NB4 (cell line): ENCODE results near the gene TRIM25.

Experiments used
- DNase-seq: peaks from one replicate; pipeline ENCODE4 v3.0.0; 2010; ENCODE audit warnings: low read depth
- H3K4me3 ChIP-seq: one replicate; pipeline ENCODE4 v1.5.1; 2011; ENCODE audit warnings: mild to moderate bottlenecking, low read depth, low read length, moderate library complexity
- MYC ChIP-seq: IDR thresholded peaks from 2 replicates; pipeline ENCODE4 v1.6.1; 2011; ENCODE audit warnings: low read depth, low read length
- POLR2A ChIP-seq: IDR thresholded peaks from 2 replicates; pipeline ENCODE4 v1.6.1; 2011; ENCODE audit warnings: mild to moderate bottlenecking; ENCODE audit not compliant: insufficient read length; ENCODE audit errors: extremely low read depth
- TF ChIP-seq, protein P1 (sequence below): IDR thresholded peaks from one replicate; pipeline ENCODE4 v1.5.1; 2012; ENCODE audit warnings: low read depth, low read length
- TF ChIP-seq, protein P2 (sequence below): IDR thresholded peaks from 2 replicates; pipeline ENCODE4 v1.6.1; 2011; ENCODE audit warnings: low read depth, low read length

The TRIM25 gene

DNA sequence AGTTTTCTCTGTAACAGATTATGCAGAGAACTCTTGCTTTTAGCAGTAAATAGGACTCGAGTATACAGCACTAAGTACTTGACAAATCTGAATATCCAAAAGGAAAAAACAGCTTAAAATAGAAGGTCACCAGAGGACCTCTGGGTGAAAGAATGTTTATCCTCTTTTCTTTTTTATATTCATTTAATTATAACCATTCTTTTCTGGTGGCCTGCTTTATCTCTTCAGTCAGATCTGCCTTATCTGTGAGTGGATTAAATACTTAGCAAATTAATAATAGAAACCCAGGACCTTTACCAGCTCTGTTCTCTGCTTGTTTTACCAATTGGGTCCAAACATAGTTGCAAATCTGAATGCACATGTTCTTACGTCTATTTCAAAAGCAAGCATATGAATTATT is 71.3 kb downstream of the TRIM25 start:
- no peak for TF ChIP-seq POLR2A
- TF ChIP-seq MYC = no peak
- TF ChIP-seq, protein P1, sequence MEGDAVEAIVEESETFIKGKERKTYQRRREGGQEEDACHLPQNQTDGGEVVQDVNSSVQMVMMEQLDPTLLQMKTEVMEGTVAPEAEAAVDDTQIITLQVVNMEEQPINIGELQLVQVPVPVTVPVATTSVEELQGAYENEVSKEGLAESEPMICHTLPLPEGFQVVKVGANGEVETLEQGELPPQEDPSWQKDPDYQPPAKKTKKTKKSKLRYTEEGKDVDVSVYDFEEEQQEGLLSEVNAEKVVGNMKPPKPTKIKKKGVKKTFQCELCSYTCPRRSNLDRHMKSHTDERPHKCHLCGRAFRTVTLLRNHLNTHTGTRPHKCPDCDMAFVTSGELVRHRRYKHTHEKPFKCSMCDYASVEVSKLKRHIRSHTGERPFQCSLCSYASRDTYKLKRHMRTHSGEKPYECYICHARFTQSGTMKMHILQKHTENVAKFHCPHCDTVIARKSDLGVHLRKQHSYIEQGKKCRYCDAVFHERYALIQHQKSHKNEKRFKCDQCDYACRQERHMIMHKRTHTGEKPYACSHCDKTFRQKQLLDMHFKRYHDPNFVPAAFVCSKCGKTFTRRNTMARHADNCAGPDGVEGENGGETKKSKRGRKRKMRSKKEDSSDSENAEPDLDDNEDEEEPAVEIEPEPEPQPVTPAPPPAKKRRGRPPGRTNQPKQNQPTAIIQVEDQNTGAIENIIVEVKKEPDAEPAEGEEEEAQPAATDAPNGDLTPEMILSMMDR = no peak
- TF ChIP-seq, protein P2, sequence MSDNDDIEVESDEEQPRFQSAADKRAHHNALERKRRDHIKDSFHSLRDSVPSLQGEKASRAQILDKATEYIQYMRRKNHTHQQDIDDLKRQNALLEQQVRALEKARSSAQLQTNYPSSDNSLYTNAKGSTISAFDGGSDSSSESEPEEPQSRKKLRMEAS = no peak
- H3K4me3 ChIP-seq = no peak overlapping the region
- DNase-seq = no peak

DNA sequence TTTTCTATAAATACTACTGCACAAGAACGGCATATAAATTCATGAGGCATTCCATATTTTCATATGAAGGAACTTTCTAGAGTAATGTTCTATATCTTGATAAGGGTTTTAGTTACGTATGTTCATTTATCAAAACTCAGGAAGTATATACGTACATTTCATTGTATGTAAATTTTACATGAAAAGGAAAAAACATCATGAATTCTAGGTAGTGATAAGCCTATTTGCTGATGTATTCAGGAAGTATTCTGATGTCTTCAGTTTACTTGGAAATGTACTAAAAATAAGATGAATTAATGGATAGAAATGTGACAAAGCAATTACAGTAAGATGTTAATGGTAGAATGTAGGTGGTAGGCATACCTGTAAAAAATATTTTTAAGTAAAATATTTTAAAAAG is 75.2 kb downstream of the TRIM25 start:
- no peak overlapping the region for H3K4me3 ChIP-seq
- TF ChIP-seq, protein P2 = no peak
- TF ChIP-seq MYC (no peak), POLR2A (no peak)
- TF ChIP-seq, protein P1 = no peak

More for the DNA sequence above, 75.2 kb downstream of the TRIM25 start:
- no peak for DNase-seq
